HL-60 (cell line): ENCODE results near the gene PRPH2.

Experiments used
- POLR2AphosphoS5 ChIP-seq: IDR thresholded peaks from 2 replicates; pipeline ENCODE4 v1.6.1; 2012; ENCODE audit warnings: low read depth
- TF ChIP-seq, protein P1 (sequence below): IDR thresholded peaks from one replicate; pipeline ENCODE4 v1.5.1; 2011; ENCODE audit warnings: low read length, control low read depth, inconsistent platforms; ENCODE audit not compliant: insufficient read depth

DNA sequence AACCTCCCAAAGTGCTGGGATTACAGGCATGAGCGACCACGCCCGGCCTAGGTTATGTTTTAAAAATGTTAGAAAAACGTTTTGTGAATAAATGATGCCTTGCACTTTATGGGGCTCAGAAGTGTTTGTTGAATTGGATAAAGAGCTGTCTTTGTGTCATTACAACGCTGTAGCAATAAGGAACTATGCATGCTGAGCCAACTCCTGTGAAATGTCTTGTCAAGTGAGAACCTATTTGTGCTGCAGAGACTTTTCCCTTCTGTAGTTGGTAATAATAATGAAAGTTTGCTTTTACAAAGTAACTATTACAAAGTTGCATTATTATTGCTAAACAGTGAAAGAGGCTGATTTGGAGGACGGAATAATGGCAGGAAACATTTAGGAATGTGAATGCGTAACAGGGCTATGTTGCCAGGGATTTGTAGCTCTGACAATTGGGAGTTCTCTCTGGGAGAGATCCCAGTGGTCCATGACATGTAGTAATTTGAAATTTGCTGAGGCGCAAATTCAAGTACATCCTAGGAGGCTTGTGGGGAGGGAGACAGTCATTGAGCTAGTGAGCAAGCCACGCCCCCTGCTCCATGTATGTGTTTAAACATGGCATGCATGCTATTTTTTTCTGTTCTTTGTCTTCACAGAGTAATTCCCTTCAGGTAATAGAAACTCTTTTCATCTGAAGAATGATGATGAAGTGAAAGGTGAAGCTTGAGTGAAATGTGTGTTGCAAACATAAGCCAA, 42.7 kb upstream of the PRPH2 start:
- no peak for TF ChIP-seq POLR2AphosphoS5
- TF ChIP-seq, protein P1, sequence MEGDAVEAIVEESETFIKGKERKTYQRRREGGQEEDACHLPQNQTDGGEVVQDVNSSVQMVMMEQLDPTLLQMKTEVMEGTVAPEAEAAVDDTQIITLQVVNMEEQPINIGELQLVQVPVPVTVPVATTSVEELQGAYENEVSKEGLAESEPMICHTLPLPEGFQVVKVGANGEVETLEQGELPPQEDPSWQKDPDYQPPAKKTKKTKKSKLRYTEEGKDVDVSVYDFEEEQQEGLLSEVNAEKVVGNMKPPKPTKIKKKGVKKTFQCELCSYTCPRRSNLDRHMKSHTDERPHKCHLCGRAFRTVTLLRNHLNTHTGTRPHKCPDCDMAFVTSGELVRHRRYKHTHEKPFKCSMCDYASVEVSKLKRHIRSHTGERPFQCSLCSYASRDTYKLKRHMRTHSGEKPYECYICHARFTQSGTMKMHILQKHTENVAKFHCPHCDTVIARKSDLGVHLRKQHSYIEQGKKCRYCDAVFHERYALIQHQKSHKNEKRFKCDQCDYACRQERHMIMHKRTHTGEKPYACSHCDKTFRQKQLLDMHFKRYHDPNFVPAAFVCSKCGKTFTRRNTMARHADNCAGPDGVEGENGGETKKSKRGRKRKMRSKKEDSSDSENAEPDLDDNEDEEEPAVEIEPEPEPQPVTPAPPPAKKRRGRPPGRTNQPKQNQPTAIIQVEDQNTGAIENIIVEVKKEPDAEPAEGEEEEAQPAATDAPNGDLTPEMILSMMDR: no peak
